Stimulated activated CD4-positive, alpha-beta T cell treated with anti-CD3 and anti-CD28 coated beads, Interleukin-12 subunit alpha, Interleukin-12 subunit beta, amount 100 ng/mL, for 24 hours (primary cell): ENCODE measurements around the gene TOP3B.

Source experiments
- DNase-seq, 2 experiments: peaks; one replicate each; pipeline ENCODE4 v3.0.0-alpha.2; 2020; ENCODE audit warnings: low read depth in 2 of 2

TOP3B gene

GRCh38 chr22:21961886-21962654, 20.5 kb downstream of the TOP3B start:
- DNase-seq = no peak

DNA sequence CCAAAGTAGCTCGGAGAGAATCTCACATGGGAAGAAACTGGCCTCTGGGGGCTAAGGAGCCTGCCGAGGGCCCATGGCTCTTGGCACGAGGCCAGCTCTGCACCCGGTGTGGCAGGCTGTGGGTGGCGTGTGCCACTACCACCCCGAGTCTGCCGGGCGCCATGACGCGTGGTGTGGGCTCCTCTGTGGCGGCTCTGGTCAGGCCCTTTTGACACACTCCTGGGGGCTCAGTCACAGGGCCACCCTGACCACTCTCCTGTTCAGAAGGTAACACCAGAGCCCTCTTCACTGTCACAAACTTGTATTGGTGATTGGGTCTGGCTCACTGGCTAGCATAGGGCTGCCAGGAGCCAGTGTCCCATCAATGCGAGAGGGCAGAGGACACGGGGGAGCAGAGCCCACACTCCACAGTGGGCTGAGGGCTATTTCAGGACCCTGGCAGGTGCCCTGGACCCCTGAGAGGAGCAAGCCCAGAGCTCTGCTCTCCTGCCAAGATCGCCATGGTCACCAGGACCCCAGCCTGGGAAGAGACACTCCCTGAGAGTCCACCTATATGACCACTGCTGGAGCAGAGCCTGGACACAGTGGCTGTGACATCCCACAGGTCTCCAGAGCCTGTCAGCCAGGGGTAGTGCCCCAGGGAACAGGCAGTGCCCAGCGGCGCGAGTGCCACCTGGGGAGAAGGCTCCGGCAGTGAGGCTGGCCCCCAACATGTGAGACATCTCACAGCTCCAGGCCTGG, 21.3 kb downstream of the TOP3B start:
- DNase-seq = no peak

DNA sequence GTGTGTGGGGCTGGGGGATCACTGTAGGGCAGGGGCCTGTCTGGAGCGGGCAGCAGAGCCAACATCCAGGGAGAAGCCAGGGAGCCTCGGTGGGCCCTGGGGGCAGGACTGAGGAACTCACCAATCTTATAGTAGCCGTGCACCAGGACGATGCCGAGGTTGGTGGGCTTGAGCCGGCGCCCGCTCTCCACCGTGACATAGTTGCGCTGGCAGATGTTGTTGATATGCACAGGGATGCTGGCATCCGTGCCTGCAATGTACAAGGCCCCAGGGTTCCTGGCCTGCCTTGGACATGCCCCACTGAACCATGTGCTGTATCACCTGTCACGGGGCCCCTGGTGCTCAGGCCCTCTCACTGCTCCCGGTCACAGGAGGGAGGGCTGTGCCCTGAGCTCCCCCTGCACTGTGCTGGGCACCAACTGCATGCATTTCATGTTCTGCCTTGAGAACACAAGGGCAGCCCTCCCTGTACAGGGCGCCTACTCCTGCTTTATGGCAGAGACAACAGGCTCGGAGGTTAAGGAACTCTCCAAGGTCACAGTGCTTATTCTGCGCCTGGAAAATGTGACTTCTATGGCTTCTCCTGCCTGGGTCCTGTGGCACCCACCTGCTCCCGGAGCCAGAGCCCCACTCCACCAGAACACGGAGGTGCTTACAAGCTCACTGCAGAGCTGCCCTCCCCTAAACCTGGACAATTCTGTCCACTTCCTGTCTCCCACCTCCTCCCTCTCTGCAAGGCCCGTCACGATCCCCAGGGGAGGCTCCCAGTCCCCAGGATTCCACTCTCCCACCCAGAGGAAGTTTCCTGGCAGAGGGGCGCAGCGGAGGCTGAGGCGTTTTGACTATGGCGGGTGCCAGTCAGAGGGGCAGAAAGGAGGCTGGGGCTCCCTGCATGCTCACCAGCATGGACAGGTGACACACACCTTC, 22.1 kb downstream of the TOP3B start:
- DNase-seq = no peak

- no peak for DNase-seq
Measured at GRCh38 chr22:21959274-21960074, 23.1 kb downstream of the TOP3B start.

DNA sequence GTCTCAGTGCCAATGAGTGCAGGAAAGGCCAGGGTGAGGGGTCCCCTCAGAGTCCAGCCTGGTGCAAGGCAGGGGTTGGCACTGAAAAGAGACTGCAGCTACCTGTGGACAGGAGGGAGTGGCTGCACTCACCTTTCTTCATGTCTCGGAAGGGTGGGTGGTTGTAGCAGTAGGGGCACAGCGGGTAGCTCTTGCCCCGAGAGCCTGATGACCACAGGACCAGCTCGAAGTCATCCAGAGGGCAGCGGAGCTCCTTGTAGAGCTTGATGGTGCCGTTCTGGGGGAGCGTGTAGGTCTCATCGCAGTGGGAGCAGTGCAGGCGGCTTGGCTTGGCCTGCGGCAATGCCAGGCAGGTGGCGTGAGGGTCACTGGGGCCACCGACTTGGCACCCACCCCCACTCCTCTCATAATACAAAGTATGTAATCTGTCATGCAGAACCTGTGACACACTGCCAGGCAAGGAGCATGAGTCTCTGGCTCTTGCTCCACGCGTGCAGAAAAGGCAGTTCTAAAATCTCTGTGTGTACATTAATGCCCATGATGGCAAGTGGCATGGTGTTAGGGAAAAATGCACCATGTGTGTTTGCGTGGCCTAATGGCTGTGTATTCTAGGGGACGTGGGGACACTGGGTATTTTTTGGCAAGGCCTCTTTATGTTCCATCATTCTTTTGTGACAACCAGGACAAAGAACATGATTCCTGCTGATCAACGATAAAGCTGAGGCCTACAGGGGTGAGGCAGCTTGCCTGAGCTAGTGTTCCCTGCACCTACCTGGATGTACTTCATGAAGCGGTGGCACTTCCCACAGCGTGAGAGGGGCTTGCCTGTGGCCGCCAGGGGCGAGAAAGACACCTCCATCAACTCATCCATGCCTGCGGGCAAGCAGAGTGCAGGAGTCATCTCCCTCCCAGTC, 24.0 kb downstream of the TOP3B start:
- DNase-seq = no peak

GRCh38 chr22:21952586-21953571, 29.7 kb downstream of the TOP3B start, which contains the start of gene PPM1F:
Gene PPM1F, minus strand, starts transcription at chr22:21952848. Its CDS starts 6,800 bp downstream, at chr22:21946048.
- DNase-seq = peak; percentile 82 to 84

GRCh38 chr22:21951931-21952465, 30.6 kb downstream of the TOP3B start:
- DNase-seq = peak in 1 of 2 experiments; percentile 13

DNA sequence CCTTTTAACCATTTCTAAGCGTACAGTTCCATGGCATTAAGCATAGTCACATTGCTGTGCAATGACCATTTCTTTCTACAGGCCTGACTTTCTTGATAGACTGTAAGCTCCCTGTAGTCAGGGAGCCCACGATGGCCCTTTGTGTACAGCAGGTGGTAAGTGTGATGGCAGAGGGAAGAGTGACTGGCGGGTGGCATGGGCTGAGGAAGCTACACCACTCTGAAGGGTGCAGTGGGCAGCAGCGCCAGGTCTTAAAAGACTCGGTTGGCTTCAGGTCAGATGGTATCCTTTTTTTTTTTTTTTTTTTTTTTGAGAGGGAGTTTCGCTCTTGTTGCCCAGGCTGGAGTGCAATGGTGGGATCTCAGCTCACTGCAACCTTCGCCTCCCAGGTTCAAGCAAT, 31.5 kb downstream of the TOP3B start:
- DNase-seq = no peak

GRCh38 chr22:21949948-21950347, 32.6 kb downstream of the TOP3B start:
- no peak for DNase-seq

DNA sequence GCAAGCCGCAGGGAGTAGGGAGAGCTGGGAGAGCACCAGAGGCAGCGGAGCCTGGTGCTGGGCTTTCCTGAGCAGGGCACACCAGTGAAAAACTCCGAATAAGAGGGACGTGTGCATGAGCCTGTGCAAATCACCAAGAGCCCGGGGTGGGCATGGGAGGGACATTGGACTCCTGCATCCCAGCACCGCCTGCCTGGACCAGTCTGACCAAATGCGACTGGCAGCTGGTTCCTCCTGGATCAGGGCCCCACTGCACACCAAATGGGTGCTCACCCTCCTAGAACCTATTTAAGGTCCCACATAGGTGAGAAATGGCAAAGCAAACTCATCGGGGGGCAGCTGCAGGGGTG, 33.0 kb downstream of the TOP3B start:
- DNase-seq = no peak

- DNase-seq = no peak
Measured at GRCh38 chr22:21948824-21949568, 33.6 kb downstream of the TOP3B start.

- no peak for DNase-seq
Measured at GRCh38 chr22:21948390-21948789, 34.2 kb downstream of the TOP3B start.

GRCh38 chr22:21947040-21948014, 35.3 kb downstream of the TOP3B start:
- no peak for DNase-seq

- DNase-seq = no peak
Measured at GRCh38 chr22:21946262-21946925, 36.2 kb downstream of the TOP3B start.

GRCh38 chr22:21945453-21946261, 36.9 kb downstream of the TOP3B start:
- no peak for DNase-seq
